ENCODE measurements around the gene C2CD4B. TPM values are rescaled to one million over a fixed set of nuclear protein-coding genes. Genes with fewer than 3 reads are reported as not detected.

Gene C2CD4B
- total RNA-seq, 1 experiment from 2014 or later, result 0.13 TPM

GRCh38 chr15:62138124-62138523 lies 27.0 kb downstream of the C2CD4B start:
- Mint-ChIP-seq H3K27me3 (ENCODE audit: low read depth) (no peaks in the 10 kb centered on the region; the same call in 1 of the 2 replicates), H3K4me3 (no peak overlapping the region), H3K9me3 (no peaks in the 10 kb centered on the region; a peak in 1 of 5 replicates), H3K4me1 (peaks cover 10% of the 10 kb centered on the region in 2 experiments), H3K27ac (no peak overlapping the region), H3K36me3 (ENCODE audit: insufficient read depth in 1 of 3, low read depth in 3 of 3) (no peaks in the 10 kb centered on the region; a peak in 1 of 7 replicates)
- Histone ChIP-seq H3K9ac (ENCODE audit: extremely low read depth, insufficient read length, low read length) (no peak overlapping the region), H3K79me2 (ENCODE audit: insufficient read depth, low read length) (no peaks in the 10 kb centered on the region), H2BK15ac (ENCODE audit: low read depth, low read length) (no peak overlapping the region), H3K18ac (ENCODE audit: insufficient read length, low read depth, low read length) (no peak overlapping the region), H3K27me3 (ENCODE audit: insufficient read depth, low read length) (no peaks in the 10 kb centered on the region), H3K27ac (ENCODE audit: insufficient read length, low read depth, low read length) (no peak overlapping the region), H3K4ac (ENCODE audit: low read depth, low read length) (no peak overlapping the region), H2BK120ac (ENCODE audit: low read depth, low read length, poor library complexity, severe bottlenecking) (no peak overlapping the region), H3K23me2 (ENCODE audit: insufficient read length, low read depth, low read length, poor library complexity, severe bottlenecking) (no peaks in the 10 kb centered on the region), H4K20me1 (ENCODE audit: control insufficient read depth, insufficient read depth, insufficient read length) (no peaks in the 10 kb centered on the region), H2BK20ac (ENCODE audit: low read depth, low read length, poor library complexity, severe bottlenecking) (no peak overlapping the region), H3T11ph (ENCODE audit: low read length) (no peak overlapping the region), H3K23ac (ENCODE audit: insufficient read length, low read depth, low read length) (no peak overlapping the region), H2BK5ac (ENCODE audit: insufficient read length, low read length) (no peak overlapping the region), H4K91ac (ENCODE audit: insufficient read length, low read depth, low read length) (no peak overlapping the region), H3K4me1 (ENCODE audit: insufficient read depth, low read length) (no peaks in the 10 kb centered on the region), H2BK12ac (ENCODE audit: insufficient read length, low read depth, low read length) (no peak overlapping the region), H4K5ac (ENCODE audit: insufficient read length, low read depth, low read length) (no peak overlapping the region), H2AK5ac (ENCODE audit: insufficient read length, low read length) (no peak overlapping the region), H3K9me3 (ENCODE audit: control insufficient read depth, low read depth, low read length) (no peaks in the 10 kb centered on the region), H3K14ac (ENCODE audit: insufficient read depth, low read length) (no peak overlapping the region), H3K79me1 (ENCODE audit: insufficient read depth, low read depth, low read length, poor library complexity, severe bottlenecking) (no peaks in the 10 kb centered on the region), H3K56ac (ENCODE audit: insufficient read length, low read depth, low read length) (no peak overlapping the region), H3K4me2 (ENCODE audit: insufficient read depth, insufficient read length, low read length) (no peak overlapping the region), H4K8ac (replicated peaks; ENCODE audit: insufficient read length, low read depth, low read length) (no peak overlapping the region), H2AFZ (ENCODE audit: low read length) (no peak overlapping the region)
- DNase-seq, result no peak
- no peak for TF ChIP-seq CTCF (conservative IDR thresholded peaks at IDR 0.05)
- no CpG with 5 or more reads among the region's 5 CpGs for WGBS (ENCODE audit: extremely low coverage, insufficient read length, low lambda C conversion rate)
